Panc1 (cell line): ENCODE results near the gene ZNF502.

Experiments
- TF ChIP-seq, protein P1 (sequence below): fragments of 450-650 bp; IDR thresholded peaks from 2 replicates; pipeline ENCODE4 v1.5.1; 2017; ENCODE audit warnings: mild to moderate bottlenecking
- TF ChIP-seq, protein P2 (sequence below), 2 experiments: IDR thresholded peaks; 2 replicates each; pipeline ENCODE4 v1.6.1; 2011 to 2012; ENCODE audit warnings: low read depth in 2 of 2, control low read depth in 1 of 2, low read length in 1 of 2, mild to moderate bottlenecking in 1 of 2, moderate library complexity in 1 of 2; ENCODE audit not compliant: insufficient read depth in 1 of 2

DNA sequence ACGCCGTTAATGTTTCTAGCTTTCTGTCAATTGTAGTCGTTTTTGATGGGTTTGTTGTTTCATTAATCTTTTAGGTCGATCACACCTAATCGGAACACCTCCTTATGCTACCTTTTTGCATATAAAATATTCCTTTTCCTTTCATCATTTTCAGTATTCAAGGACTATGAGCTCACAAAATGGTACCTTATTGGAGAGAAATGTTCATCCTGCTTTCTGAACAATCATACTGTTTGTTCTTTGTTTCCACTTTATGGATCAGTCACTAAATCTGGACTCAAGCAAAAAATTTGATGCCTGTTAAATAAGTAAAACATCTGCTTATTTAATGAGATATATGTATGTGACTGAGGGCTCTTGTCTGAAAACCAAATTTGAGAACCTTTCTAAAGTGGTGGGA lies 50.2 kb downstream of the ZNF502 start:
- TF ChIP-seq, protein P1, sequence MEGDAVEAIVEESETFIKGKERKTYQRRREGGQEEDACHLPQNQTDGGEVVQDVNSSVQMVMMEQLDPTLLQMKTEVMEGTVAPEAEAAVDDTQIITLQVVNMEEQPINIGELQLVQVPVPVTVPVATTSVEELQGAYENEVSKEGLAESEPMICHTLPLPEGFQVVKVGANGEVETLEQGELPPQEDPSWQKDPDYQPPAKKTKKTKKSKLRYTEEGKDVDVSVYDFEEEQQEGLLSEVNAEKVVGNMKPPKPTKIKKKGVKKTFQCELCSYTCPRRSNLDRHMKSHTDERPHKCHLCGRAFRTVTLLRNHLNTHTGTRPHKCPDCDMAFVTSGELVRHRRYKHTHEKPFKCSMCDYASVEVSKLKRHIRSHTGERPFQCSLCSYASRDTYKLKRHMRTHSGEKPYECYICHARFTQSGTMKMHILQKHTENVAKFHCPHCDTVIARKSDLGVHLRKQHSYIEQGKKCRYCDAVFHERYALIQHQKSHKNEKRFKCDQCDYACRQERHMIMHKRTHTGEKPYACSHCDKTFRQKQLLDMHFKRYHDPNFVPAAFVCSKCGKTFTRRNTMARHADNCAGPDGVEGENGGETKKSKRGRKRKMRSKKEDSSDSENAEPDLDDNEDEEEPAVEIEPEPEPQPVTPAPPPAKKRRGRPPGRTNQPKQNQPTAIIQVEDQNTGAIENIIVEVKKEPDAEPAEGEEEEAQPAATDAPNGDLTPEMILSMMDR: no peak
- TF ChIP-seq, protein P2, sequence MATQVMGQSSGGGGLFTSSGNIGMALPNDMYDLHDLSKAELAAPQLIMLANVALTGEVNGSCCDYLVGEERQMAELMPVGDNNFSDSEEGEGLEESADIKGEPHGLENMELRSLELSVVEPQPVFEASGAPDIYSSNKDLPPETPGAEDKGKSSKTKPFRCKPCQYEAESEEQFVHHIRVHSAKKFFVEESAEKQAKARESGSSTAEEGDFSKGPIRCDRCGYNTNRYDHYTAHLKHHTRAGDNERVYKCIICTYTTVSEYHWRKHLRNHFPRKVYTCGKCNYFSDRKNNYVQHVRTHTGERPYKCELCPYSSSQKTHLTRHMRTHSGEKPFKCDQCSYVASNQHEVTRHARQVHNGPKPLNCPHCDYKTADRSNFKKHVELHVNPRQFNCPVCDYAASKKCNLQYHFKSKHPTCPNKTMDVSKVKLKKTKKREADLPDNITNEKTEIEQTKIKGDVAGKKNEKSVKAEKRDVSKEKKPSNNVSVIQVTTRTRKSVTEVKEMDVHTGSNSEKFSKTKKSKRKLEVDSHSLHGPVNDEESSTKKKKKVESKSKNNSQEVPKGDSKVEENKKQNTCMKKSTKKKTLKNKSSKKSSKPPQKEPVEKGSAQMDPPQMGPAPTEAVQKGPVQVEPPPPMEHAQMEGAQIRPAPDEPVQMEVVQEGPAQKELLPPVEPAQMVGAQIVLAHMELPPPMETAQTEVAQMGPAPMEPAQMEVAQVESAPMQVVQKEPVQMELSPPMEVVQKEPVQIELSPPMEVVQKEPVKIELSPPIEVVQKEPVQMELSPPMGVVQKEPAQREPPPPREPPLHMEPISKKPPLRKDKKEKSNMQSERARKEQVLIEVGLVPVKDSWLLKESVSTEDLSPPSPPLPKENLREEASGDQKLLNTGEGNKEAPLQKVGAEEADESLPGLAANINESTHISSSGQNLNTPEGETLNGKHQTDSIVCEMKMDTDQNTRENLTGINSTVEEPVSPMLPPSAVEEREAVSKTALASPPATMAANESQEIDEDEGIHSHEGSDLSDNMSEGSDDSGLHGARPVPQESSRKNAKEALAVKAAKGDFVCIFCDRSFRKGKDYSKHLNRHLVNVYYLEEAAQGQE (IDR thresholded peaks at IDR 0.05; ENCODE audit: insufficient read depth in 1 of 2, low read depth in 2 of 2, low read length in 1 of 2): no peak
